Effector CD8-positive, alpha-beta T cell (primary cell): ENCODE measurements around the gene MAP1B.
"Not testable (repeated sequence)": the region's sequence is repeated elsewhere in the genome, so short reads cannot be mapped to it uniquely, and the experiment has no call there.

Experiments
- DNase-seq: peaks from one replicate; lab custom pipeline; 2025; lab: John Stamatoyannopoulos, UW
- total RNA-seq, 4 experiments: gene quantifications; one replicate each; lab custom pipeline; 2026; lab: John Stamatoyannopoulos, UW

The MAP1B gene
- total RNA-seq, result 0.37 to 1.9 (median 0.61) reads per million in 4 experiments

DNA sequence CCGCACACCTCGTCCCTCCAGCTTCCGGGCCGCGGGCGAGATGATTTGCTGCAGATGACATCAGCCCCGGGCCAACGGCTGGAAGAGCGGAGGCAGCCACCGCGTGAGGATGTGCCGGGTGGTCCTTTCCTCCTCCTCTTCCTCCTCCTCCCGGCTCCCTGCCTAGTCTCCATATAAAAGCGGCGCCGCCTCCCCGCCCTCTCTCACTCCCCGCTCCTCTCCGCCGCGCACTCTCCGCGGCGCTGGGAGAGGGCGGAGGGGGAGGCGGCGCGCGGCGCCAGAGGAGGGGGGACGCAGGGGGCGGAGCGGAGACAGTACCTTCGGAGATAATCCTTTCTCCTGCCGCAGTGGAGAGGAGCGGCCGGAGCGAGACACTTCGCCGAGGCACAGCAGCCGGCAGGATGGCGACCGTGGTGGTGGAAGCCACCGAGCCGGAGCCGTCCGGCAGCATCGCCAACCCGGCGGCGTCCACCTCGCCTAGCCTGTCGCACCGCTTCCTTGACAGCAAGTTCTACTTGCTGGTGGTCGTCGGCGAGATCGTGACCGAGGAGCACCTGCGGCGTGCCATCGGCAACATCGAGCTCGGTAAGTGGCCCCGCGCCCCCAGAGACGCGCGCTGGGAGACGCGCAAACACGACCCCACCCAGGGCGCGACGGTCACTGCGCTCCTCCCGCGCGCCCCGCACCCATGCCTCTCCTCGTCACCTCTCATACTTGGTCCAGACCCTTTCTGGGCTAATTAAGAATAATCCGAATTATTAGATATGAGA lies at the start of gene MAP1B:
MAP1B (plus strand) TSS at position 345 of the 770 bp plus-strand sequence; CDS start at position 402, 57 bp downstream.
- DNase-seq, result no peak

DNA sequence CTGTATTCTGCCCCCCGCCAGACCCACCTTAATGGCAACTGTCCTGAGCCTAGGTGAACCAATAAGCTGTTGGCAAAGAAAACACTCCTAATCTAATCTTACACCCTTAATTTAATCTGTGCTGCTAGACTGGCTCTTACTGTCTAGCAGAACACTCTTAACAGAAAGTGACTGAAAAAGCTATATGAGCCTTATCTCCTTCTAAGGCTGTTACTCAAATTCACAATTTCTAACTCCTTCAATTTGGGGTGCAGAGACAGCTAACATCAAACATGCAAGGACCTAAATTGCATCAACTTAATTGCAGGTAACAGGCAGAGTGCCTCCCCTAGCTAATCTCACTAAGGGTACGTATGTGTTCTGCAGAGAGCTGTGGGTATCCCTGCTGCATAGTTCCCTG lies 49.5 kb upstream of the MAP1B start:
- no peak for DNase-seq

DNA sequence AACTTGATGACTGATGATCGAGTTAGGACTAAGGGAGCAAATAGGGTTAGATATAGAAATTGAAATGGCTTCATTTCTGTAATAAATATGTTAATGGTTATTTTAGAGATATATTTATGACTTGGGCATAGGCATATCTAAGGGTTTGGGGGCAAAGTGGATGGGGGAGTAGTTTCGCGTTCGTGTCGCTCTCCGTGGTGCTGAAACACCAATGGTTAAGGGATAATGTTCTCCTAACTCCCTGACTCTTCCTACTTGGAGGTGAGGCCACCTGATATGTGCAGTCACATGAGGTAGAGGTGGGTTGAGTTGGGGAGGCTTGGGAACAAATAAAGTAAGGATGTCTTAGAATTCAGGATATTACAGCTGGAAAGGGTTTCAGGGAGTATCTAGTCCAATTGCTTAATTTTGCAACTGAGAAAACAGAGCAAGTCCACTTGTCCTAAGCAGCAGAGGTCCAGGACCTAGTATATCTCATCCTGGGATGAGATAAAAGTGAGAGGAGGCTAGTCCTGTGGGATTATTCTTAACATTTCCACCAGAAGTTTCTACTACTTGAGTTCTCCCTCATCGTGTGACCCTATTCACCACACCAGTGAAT lies 44.0 kb upstream of the MAP1B start:
- no peak for DNase-seq

DNA sequence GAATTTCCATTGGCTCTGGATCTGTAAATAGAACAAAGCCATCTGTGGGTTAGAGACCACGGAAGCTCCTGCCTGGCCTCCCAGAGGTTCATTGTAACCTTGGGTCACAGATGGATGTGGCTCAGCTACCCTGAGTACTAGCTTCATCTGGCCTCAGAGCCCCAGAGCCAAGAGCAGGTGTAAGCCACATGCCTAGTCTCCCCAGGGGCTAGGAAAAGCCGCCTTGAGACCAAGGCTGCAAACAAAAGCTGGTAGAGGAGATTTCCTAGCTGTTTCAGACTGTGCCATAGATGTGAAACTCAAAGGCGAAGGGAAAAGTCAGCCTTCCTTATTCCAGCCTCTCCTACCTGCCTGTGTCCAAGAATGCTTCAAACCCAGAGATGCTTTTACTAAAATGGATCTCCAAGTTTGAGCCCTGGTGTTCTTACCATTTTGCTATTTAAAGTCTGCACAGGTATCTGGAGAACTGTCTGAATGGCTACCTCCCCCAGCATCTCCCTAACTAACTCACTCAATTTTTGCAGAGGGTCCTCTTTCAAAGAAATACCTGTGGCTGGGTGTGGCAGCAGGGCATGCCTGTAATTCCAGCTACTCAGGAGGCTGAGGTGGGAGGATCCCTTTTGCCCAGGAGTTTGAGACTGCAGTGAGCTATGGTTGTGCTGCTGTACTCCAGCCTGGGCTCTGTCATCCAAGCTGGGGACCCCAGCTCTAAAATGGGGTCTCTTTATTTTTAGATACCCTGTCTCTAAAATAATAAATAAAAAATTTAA lies 42.3 kb upstream of the MAP1B start:
- DNase-seq, result no peak

DNA sequence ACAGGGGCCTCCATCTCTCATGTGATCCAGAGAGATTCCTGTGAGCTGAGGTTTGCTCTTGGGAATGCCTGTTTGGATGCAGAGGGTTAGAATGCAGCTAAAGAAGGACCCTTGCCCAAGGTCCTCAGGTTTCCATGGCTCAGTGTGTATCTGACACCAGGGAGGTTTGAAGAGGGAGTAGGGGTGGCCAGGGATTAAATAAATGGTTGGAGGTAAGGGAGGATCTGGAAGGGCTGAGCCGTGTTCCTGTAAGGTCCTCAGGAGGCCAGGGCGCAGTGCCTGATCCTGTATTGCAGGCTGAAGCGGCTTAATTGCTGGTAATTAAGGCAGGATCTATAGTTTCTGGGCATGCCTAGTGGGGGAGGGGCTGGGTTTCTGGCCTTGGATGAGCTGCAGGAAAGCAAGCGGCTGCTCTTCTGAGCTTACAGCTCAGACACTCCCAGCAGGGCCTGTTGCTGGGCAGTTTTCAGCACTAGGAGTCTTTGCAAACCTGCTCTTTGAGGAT lies 41.5 kb upstream of the MAP1B start:
- no peak for DNase-seq

DNA sequence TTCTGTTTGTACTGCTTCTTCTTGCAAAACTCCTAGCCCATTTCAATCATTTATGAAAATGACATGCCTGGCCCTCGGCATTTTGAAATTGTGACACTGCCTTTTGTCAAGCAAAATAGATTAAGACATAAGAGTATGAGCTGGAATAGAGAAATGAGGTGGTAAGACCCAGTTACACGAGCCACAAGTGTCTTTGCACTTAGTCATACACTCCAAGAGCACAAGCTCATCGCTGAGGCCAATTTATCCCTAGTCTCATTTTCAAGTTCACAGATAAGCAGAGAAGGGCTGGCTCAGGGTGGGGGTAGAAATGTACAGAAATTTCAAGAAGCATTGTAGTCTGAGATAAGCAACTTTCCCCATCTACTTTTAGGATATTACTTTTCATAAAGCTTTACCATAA lies 40.6 kb upstream of the MAP1B start:
- DNase-seq, result no peak

DNA sequence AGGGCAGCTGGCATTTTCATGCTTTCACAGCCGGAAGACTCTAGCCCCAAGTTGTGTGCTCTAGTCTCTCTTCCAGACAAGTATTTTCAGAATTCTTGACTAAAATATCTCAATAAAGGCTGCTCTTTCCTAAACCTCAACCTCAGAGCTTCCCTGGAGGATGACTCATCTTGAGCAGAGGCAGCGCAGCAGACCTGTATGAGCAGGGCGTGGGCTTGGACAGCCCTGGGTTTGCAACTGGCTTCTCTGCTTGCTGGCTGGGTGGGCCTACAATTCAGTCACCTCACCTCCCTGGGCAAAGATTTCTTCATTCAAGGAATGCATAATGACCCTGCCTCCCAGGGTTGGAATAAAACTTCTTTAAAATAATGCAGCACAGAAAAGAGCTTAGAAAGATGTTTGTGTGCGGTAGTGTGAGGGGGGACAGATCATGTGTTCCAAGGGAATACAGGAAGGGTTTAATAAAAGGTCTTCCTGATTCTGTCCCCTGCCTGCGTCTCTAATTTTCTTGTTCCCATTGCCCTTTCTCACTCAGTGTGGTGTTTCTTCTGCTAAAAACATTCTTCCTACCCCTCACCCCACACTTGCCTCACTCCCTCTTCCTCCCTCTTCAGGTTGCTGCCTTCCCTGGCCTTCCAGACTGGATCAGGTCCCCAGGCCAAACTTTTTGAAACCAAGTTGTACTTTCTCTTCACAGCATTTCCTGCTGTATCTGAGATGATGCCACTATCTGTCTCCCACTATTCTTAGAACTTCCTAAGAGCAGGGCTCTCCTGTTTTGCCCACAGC lies 39.4 kb upstream of the MAP1B start:
- no peak for DNase-seq

DNA sequence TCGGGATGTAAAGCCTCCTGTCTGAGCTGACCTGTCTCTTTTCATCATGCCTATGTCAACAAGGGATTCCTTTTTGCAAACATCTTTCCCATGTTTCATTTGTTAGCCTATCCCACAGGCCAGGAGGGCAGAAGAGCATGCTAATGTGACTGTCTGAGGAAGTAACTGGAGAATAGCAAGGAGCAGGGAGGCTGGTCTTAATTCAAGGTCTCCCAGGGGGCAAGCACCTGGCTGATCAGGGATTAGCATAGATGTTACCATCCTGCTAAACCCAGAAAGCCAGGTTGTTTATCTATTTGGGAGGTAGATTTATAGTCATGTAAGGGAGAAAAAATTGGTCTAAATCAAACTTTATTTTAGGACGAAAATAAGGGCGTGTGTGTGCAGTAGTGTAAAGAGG lies 36.7 kb upstream of the MAP1B start:
- DNase-seq, result no peak

DNA sequence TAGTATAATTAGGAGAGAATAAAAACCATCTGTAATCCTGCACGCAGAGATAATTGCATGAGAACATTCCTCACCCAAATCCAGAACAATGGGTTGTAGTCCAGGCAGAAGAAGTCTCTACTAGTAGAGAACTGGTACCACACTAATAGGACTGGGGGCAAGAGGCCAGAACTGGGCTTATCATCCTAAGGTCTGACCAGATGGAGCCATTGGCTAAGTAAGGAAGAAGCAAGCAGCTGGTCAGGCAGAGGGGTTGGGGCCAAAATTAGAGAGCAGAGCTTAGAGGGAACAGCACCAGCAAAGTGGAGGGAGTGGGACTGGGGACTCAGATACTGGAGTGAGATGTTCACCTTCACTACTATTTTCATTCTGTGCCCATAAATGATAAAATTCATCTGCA lies 35.4 kb upstream of the MAP1B start:
- no peak for DNase-seq

DNA sequence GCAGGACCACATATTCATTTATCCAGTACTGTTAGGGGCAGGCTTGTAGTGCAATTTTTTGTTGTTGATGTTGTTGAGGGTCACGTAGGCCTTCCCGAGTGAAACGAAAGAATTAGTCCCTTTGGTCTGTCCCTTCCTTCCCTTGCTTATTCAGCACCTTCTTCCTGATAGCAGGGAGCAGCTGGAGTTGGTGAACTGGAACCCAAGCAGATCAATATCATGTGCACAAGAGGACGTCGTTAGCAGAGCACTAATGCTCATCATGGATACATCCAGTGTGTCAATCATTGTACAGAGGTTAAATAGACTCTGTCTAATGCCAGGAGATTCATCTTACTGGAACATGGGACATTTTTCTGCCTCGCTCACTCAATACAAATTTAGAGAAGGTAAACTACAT lies 33.0 kb upstream of the MAP1B start:
- no peak for DNase-seq

DNA sequence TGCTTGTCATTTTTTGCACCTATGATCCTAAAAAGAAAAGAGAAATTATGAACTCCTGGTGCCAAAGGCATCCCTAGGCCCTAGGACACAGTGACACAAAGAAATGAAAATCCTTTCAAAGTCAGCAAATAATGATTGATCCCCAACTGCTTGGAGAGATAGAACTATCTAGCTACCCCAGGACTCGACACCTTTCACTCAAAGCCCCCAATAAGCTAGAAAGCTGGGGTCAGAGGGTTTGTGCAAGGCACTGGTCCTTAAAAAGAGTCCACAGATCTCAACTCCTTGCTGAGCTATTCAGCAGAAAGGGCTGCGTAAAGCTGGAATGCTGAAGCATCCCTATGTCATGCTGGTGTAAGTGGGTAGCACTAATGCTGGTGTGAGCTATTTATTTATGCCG lies 31.8 kb upstream of the MAP1B start:
- no peak for DNase-seq

DNA sequence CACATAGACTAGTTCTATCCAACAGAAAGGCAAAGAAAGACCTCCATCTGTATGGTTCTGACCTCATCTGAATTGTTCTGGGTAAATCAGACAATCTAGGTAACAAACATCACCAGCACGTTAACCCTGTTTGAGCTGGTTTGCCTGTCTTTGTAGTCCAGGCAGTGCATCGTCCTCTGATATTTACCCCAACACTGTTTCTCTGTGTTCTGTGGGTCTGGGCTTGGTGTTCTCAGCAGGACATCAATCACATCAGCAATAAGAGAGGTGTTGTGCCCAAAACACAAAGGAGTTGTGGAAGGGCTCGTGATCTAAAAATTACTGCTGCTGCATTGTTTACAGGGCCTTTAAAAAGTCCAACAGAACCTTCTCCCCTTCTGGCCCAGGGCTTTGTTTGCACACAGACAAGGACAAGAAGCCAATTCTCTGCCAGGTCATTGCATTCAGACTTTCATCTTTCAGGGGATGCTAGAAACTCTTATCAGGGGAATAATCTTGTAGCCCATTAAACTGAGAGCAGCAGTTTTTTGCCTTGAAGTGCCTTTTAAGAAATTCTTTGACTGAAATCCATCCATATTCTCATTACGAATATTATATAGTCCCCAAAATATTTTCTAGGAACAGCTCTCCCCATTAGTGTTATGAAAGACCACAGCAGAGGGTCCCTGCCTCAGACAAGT lies 30.5 kb upstream of the MAP1B start:
- no peak for DNase-seq

DNA sequence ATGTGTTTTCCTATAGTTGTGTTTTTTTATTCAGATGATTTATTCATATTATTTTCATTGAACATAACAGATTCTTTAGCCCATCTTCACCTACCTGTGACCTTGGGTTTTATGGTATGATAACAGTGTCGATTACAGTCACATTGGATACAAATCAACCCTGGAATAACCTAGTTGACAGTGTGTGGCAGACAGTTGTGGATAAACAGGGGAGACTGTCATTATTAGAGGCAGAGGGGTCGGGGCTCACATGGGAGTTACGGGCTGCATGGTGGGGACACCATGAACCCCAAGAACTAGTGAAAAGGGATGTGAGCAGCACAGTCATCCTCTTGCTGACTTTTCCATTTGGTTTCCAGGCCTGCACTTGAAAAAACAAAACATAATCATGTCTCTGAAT lies 29.9 kb upstream of the MAP1B start:
- DNase-seq, result no peak

DNA sequence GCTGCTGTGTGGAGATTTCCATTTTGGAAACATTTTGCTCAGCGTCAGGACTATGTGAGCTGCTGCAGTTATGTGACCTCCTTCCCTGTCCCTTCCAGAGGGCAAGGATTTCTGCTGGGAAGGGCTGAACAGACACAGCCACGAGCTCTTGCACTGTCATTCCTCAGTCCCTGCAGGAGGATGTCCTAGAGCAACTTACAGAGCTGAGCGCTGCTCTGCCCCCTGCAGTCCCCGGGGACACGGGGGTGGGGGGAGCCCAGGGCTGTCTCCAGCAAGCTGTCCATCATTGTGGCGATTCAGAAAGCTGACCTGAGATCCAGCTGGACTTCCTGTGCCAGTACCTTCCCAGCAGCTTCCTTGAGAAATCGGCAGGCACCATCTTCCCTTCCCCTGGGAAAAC lies 28.0 kb upstream of the MAP1B start:
- DNase-seq, result no peak

DNA sequence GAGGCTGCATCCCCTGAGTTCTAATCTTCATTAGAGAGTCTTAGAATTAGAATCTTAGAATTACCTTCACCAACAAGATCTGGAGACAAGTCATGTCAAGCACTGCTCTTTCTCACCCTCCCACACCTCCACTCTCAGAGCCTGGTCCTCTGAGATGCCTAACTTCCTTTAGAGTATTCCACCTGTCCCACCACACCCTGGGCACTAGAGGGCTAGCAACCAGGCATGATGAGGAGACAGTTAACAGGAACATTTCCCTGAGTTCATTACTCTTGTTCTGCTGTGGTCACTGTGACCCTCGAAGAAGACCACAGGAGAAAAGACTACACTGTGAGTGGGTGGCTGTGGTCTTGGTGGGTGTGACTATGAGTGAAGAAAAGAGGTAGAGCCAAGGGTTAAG lies 25.2 kb upstream of the MAP1B start:
- DNase-seq, result no peak

DNA sequence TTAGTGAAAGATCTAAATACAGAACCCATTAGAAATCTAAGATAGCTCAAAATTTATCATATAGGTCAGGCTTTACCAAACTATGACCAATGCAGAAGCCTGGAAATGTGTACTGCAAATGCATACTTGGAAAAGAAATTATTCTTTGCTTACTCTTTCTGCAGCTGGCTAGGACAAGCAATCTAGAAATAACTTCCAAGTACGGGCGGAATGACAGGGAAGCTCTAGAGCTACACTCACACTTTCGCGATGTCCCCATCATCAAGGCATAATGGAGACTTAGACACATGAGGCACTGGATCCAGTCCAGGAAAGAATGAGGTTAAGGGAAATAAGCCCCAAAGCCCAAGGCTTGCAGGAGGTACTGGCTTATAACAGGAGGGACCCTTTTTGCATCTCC lies 22.4 kb upstream of the MAP1B start:
- no peak for DNase-seq

DNA sequence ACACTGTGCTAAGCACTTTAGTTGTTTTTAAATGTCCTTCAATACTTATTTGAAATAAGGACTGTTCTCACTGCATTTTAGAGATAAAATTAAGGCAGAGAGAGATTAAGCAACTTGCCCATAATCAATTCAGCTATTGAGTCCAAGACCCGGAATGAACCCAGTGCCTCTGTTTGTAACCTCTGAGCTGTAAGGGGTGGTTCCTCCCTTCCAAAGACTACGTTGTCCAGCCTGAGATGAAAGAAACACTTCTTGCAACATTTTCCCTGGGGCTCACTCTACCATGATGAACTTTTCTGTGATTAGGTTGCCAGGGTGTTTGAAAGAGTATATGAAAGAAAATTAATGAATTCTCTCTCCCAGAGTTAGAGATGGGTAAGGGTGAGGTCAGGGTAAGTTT lies 22.0 kb upstream of the MAP1B start:
- no peak for DNase-seq

DNA sequence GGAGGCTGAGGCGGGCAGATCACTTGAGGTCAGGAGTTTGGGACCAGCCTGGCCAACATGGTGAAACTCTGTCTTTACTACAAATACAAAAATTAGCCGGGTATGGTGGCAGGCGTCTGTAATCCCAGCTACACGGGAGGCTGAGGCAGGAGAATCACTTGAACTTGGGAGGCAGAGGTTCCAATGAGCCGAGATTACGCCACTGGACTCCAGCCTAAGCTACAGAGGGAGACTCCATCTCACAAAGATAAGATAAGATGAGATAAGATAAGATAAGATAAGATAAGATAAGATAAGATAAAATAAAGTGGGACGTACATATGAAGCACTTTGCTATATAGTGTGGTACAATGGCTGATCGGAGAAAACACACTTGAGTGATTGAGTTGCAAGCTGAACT lies 17.6 kb upstream of the MAP1B start:
- not testable (repeated sequence) for DNase-seq

DNA sequence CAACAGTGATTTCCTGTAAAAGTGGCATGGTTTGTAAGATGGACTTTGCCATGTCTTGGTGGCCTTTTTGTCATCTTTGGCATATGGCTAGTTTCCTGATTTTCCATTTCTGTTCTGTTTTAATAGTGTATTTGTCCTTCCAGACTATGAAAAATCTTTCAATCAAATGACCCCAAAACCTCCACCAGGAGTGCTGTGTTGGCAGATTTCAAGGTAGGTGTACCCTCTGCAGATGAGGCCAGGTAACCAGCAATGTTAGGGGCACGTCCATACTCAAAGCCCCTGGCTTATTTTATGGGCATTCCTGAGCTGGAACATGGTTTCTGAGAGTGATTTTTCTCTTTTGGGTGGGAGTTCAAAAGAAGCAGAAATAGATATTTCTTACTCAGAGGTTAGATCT lies 15.2 kb upstream of the MAP1B start:
- no peak for DNase-seq

DNA sequence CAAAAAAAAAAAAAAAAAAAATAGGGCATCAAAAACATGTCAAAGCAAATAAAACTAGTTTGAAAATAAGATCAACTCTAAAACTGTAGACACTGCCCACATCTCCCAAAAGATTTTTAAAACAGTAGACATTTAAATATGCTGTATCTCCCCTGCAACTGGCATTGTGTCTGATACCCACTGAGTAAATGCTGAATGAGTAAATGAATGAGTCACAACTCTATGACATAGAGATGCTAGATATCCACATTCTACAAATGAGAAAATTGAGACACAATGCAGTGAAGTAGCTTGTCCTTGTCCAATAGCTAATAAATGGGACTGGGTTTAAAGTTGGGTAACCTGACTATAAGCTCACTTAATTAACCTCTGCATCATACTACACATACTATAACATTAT lies 14.1 kb upstream of the MAP1B start:
- no peak for DNase-seq

DNA sequence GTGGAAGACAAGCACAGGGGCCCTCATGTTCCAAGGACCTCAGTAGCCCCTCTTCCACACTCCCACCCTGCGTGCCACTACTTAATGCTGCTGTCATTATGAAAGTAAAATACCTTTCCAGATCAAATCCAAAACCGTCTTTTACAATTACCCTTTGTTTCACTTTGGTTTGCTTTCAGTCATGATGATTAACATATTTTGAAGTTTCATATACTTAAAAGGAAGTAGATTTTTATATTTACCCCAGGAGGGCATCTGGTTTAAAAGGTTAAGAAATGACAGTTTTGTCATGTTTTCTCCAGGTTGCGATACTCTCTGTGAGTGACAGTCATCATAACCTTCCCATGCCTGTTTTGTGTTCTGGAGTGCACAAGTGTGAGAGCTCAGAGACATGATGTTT lies 13.5 kb upstream of the MAP1B start:
- DNase-seq, result no peak
